Breast epithelium (tissue), 3 donors: ENCODE results near the gene PLA2G4A.

Experiments used
- CTCF ChIP-seq, 3 donors: fragments of 450-650 bp; IDR thresholded peaks; one replicate each; pipeline ENCODE4 v1.5.1; 2016 to 2017; ENCODE audit warnings: antibody characterized with exemption in 3 of 3, mild to moderate bottlenecking in 3 of 3, moderate library complexity in 3 of 3
- POLR2AphosphoS5 ChIP-seq, 3 donors: sonication (generic); formaldehyde crosslinking; IDR thresholded peaks; one replicate each; pipeline ENCODE4 v1.6.1; 2017; ENCODE audit warnings: antibody characterized with exemption in 3 of 3

- TF ChIP-seq CTCF (IDR thresholded peaks at IDR 0.05) (no peak), POLR2AphosphoS5 (IDR thresholded peaks at IDR 0.05) (no peak)
Measured at GRCh38 chr1:186949173-186949572, 120.4 kb downstream of the PLA2G4A start.
